Adrenal gland (tissue), 12 donors: ENCODE data around the gene ITGB6. TPM values are rescaled to one million over a fixed set of nuclear protein-coding genes. Genes with fewer than 3 reads are reported as not detected.
A peak's percentile ranks its signal among the peaks of the same experiment; 100 is the strongest.

ENCODE experiments used
- DNase-seq, 7 donors: peaks; one replicate each; pipeline ENCODE4 v3.0.0-alpha.2; 2019 to 2020
- H3K27ac ChIP-seq, 5 donors: fragments of 200-600 bp; sonication (generic) in 4 of 5; 1 replicate in 3 of 5; 2 replicates in 2 of 5; pipeline versions ENCODE4 v1.5.1 to v1.8.0; 2016 to 2020; ENCODE audit warnings: mild to moderate bottlenecking in 1 of 5
- H3K27me3 ChIP-seq: fragments of 200-600 bp; 2 replicates; pipeline ENCODE4 v1.8.0; 2021
- H3K36me3 ChIP-seq, 2 donors: fragments of 200-600 bp; replicated peaks in 1 of 2; 1 replicate in 1 of 2; 2 replicates in 1 of 2; pipeline versions ENCODE4 v1.5.1 to v1.8.0; 2018 to 2022
- H3K4me1 ChIP-seq, 2 donors: fragments of 200-600 bp; replicated peaks in 1 of 2; 1 replicate in 1 of 2; 2 replicates in 1 of 2; pipeline versions ENCODE4 v1.5.1 to v1.8.0; 2018 to 2021
- H3K4me3 ChIP-seq, 4 donors: fragments of 200-600 bp; sonication (generic) in 3 of 4; one replicate each; pipeline ENCODE4 v1.5.1; 2016 to 2018
- H3K9me3 ChIP-seq, 3 donors: fragments of 200-600 bp; sonication (generic) in 1 of 3; replicated peaks in 1 of 3; 1 replicate in 2 of 3; 2 replicates in 1 of 3; pipeline versions ENCODE4 v1.5.1 to v1.8.0; 2016 to 2021
- CTCF ChIP-seq, 6 experiments: fragments of 450-650 bp in 4 of 6; fragments of 200-600 bp in 2 of 6; sonication (generic) in 1 of 6; IDR thresholded peaks; 1 replicate in 5 of 6; 2 replicates in 1 of 6; pipeline versions ENCODE4 v1.5.1 to v1.8.0; 2016 to 2021; ENCODE audit warnings: antibody characterized with exemption in 6 of 6, mild to moderate bottlenecking in 2 of 6, moderate library complexity in 1 of 6
- POLR2A ChIP-seq, 2 donors: fragments of 450-650 bp; IDR thresholded peaks; one replicate each; pipeline ENCODE4 v1.6.1; 2017; ENCODE audit warnings: antibody characterized with exemption in 2 of 2, mild to moderate bottlenecking in 2 of 2, moderate library complexity in 1 of 2
- WGBS, 4 donors: extraction: QIAGEN DNeasy Blood & Tissue Kit in 2 of 4; methylation state at CpG; one replicate each; pipeline versions ENCODE4 v1.1.5 to v1.1.7; 2013 to 2017; 5-methylcytosine and 5-hydroxymethylcytosine counted together
- intact Hi-C, 2 donors: fragments of 100-400 bp; cut with DNase I; formaldehyde crosslinking; loops; one replicate each; pipeline versions ENCODE4 v1.14.1 to v1.15.0; 2022 to 2023
- polyA plus RNA-seq, 3 donors: library from polyadenylated mRNA; stranded (reverse); fragments of 200-250 nt in 2 of 3; fragments of 350-450 nt in 1 of 3; fragmentation: Illumina TruSeq in 1 of 3; extraction: RNeasy Lipid Tissue Mini Kit (QIAGEN cat#74804) in 1 of 3; gene quantifications; one replicate each; pipeline ENCODE4 v1.2.3, GENCODE V29; 2013 to 2014
- total RNA-seq, 9 donors: library from RNA; depleted of rRNA in 4 of 9; stranded (reverse); fragments of >200 nt in 4 of 9; fragments of 120-200 nt in 1 of 9; fragmentation: NEBNext Ultra II Directional in 1 of 9; extraction: Animal tissue kit (Norgen Biotek cat#: 25700) in 1 of 9; gene quantifications; one replicate each; pipeline versions ENCODE4 v1.1.0 to v1.2.4, GENCODE V29; 2013 to 2023
- donor health status: healthy with polysubstance abuse.
- donor health status: Bipolar disorder and iron deficiency.
- donor health status: DM: yes; HTN: yes; CAD: no.
- donor health status: DM: no; HTN: no; CAD: no.
- donor health status: DM: no; HTN: no; CAD: no.
- donor health status: DM: yes; HTN: yes; CAD: no.

ITGB6 gene
- total and polyA plus RNA-seq, 12 donors: 0.08 to 0.53 (median 0.18) TPM; not detected in 9

GRCh38 chr2:160227293-160227915, 27.3 kb upstream of the ITGB6 start:
- WGBS, 4 donors: 41 to 47% (median 45%) methylated on average over 5 of the region's 5 CpGs
- Histone ChIP-seq H3K36me3 (no peaks in the 10 kb centered on the region), H3K27me3 (no peaks in the 10 kb centered on the region), H3K4me1 (peaks cover 14 to 36% of the 10 kb centered on the region in 2 donors), H3K27ac (no peak overlapping the region), H3K4me3 (no peak overlapping the region), H3K9me3 (no peaks in the 10 kb centered on the region)
- TF ChIP-seq CTCF (IDR thresholded peaks at IDR 0.05) (no peak), POLR2A (IDR thresholded peaks at IDR 0.05) (no peak)
- peak in 4 of 7 donors; percentile 32 to 52 (median 35) for DNase-seq
- intact Hi-C loops: no loop called here

DNA sequence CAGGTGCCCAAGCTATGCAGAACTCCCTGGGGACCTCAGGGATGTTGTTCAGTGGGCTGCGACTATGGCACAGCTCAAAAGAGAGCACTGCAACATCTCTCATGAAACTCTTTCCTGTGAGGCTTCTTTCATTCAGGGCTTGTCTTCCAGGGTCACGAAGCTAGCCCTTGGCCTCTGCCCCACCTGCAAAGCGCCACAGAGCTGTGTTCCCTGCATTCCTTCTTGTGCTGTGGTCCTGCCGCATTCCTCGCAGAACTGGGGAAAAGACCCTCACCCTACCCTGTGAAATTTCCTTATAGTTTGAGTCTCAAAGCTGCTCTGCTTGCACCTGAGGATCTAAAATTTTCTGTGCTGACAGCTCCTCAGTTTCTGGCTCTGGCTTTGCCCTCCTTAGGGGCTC, 26.3 kb upstream of the ITGB6 start:
- H3K27me3 ChIP-seq: no peaks in the 10 kb centered on the region
- DNase-seq: no peak
- no peaks in the 10 kb centered on the region for H3K9me3 ChIP-seq
- WGBS, 4 donors: 83 to 91% (median 84%) methylated on average over 4 to 5 of the region's 5 CpGs
- H3K4me3 ChIP-seq: no peak overlapping the region
- no peaks in the 10 kb centered on the region for H3K36me3 ChIP-seq
- intact Hi-C loops: no loop called here
- peaks cover 14 to 41% of the 10 kb centered on the region in 2 donors for H3K4me1 ChIP-seq
- TF ChIP-seq CTCF (IDR thresholded peaks at IDR 0.05) (no peak), POLR2A (IDR thresholded peaks at IDR 0.05) (no peak)
- H3K27ac ChIP-seq: no peak overlapping the region

DNA sequence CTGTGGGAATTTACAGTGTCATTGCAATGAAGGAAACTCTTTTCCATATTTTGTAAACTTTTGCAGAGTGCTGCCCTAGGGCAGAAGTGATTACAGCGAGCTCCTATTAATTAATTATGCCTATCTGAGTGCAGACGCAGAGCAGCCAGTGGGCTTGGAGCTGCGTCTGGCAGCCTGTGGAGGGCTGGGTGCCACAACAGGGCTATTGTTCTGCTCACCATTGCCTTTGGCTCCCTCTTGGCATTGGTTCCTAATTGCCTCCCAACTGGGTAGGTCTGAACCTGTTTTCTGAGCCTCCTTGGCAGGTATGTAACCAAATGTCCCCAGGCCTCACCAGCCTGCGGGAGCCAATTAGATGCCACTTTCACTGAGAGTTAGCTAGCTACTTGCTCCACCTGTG, 25.6 kb upstream of the ITGB6 start:
- H3K36me3 ChIP-seq: no peaks in the 10 kb centered on the region
- WGBS, 4 donors: 70 to 95% (median 89%) methylated on average over 2 to 4 of the region's 4 CpGs
- no peaks in the 10 kb centered on the region for H3K9me3 ChIP-seq
- no peak for DNase-seq
- H3K27ac ChIP-seq: no peak overlapping the region
- H3K27me3 ChIP-seq: no peaks in the 10 kb centered on the region
- H3K4me1 ChIP-seq: peaks cover 14 to 41% of the 10 kb centered on the region in 2 donors
- TF ChIP-seq POLR2A (IDR thresholded peaks at IDR 0.05) (no peak), CTCF (IDR thresholded peaks at IDR 0.05) (no peak)
- intact Hi-C loops: no loop called here
- no peak overlapping the region for H3K4me3 ChIP-seq

- TF ChIP-seq POLR2A (IDR thresholded peaks at IDR 0.05) (no peak), CTCF (IDR thresholded peaks at IDR 0.05) (no peak)
- WGBS, 4 donors: 90 to 96% (median 96%) methylated on average over 3 of the region's 3 CpGs
Measured at GRCh38 chr2:160224507-160224906, 24.4 kb upstream of the ITGB6 start.

More at GRCh38 chr2:160224507-160224906, 24.4 kb upstream of the ITGB6 start:
- peaks cover 11 to 36% of the 10 kb centered on the region in 2 donors for H3K4me1 ChIP-seq
- H3K9me3 ChIP-seq: no peaks in the 10 kb centered on the region
- no peak for DNase-seq
- intact Hi-C loops: no loop called here
- peak overlapping the region in 1 of 5 donors; percentile 18 for H3K27ac ChIP-seq
- H3K4me3 ChIP-seq: no peak overlapping the region
- no peaks in the 10 kb centered on the region for H3K36me3 ChIP-seq
- no peaks in the 10 kb centered on the region for H3K27me3 ChIP-seq
